Measurements from ENCODE around the gene TSSK6. TPM values are rescaled to one million over a fixed set of nuclear protein-coding genes. Genes with fewer than 3 reads are reported as not detected.

TSSK6 gene
- total and polyA plus RNA-seq, 8 donors: 0.93 to 31.7 (median 2.0) TPM; not detected in 1

DNA sequence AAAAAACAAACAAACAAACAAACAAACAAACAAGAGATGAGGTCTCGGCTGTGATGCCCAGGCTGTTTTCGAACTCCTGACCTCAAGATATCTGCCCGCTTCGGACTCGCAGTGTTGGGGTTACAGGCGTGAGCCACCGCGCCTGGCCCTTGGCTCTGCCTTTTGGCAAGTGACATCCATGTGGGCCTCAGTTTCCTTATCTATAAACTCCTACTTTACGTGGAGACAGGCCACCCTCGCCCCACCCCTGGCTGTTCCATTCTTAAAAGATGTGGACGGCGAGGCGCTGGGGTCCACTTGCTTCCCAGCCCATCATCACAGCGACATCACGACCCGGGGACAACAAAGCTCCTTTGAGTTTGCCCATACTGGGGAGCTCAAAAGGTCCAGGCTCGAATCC, 1.7 kb downstream of the TSSK6 start:
- H3K4me3 ChIP-seq: peak overlapping the region in 3 of 4 donors; percentile 13 to 16 (median 13)
- intact Hi-C loops (cut with DNase I; ENCODE audit: low total_unique reads): no loop called here
- no peak for TF ChIP-seq CTCF (IDR thresholded peaks at IDR 0.05)
- TF ChIP-seq POLR2AphosphoS5 (IDR thresholded peaks at IDR 0.05): no peak
- no peak for TF ChIP-seq EP300 (IDR thresholded peaks at IDR 0.05)
- no peak for TF ChIP-seq POLR2A (IDR thresholded peaks at IDR 0.05)
- H3K27ac ChIP-seq: peak overlapping the region in 1 of 5 donors; percentile 25
- H3K9me3 ChIP-seq: no peaks in the 10 kb centered on the region
- H3K36me3 ChIP-seq: peaks cover 0 to 6% (median 0%) of the 10 kb centered on the region in 4 donors
- no peaks in the 10 kb centered on the region for H3K27me3 ChIP-seq
- H3K4me1 ChIP-seq: peaks cover 23 to 42% (median 39%) of the 10 kb centered on the region in 4 donors
- DNase-seq: no peak
- WGBS, 5 donors: 82 to 86% (median 84%) methylated on average over 17 of the region's 17 CpGs

DNA sequence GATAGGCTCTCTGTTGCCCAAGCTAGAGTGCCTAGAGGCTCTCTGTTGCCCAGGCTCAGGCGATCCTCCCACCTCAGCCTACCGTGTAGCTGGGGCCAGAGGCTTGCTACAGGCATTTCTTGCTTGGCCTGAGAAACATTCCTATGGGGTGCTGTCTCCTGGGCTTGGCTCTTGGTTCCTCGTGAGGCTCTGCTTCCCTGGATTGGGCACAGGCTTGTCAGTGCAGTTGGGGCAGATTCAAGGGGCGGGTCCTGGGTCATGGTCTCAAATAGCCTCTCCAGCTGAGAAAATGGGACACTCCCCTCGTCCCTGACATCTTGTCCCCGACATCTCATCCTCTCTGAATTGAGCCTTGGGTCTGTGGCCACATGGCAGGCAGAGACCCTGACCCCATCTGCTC, 4.9 kb downstream of the TSSK6 start:
- no peak for DNase-seq
- no peak for TF ChIP-seq EP300 (IDR thresholded peaks at IDR 0.05)
- TF ChIP-seq POLR2AphosphoS5 (IDR thresholded peaks at IDR 0.05): no peak
- no peak for TF ChIP-seq CTCF (IDR thresholded peaks at IDR 0.05)
- TF ChIP-seq POLR2A (IDR thresholded peaks at IDR 0.05): no peak
- Histone ChIP-seq H3K4me1 (peaks cover 5 to 16% (median 15%) of the 10 kb centered on the region in 4 donors), H3K27ac (no peak overlapping the region), H3K9me3 (no peaks in the 10 kb centered on the region), H3K36me3 (peaks cover 6 to 30% (median 28%) of the 10 kb centered on the region in 4 donors), H3K4me3 (no peak overlapping the region), H3K27me3 (no peaks in the 10 kb centered on the region)
- intact Hi-C loops (cut with DNase I; ENCODE audit: low total_unique reads): no loop called here
- 34 to 42% (median 37%) methylated on average over 6 of the region's 6 CpGs for WGBS, 5 donors

DNA sequence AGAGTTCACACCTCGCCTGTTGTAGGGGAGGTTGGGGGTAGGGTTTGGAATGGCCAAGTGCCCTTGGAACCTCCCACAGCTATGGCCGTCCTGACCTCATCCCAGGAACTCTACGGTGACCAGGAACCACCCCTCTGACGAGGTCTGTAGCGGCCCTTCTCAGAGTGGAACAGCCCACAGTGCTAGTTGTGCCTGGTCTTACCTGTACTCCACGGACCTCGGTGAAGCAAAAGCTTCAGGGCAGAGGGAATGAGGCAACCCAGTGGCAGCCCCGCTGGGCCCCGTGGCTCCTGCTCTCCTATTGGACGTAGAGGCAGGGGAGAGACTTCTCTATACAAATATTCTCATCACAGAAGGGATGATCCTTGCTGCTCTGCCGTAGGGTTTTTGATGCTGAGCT, 7.1 kb downstream of the TSSK6 start:
- H3K27me3 ChIP-seq: no peaks in the 10 kb centered on the region
- TF ChIP-seq CTCF (IDR thresholded peaks at IDR 0.05) (no peak), EP300 (IDR thresholded peaks at IDR 0.05) (no peak), POLR2A (IDR thresholded peaks at IDR 0.05) (no peak), POLR2AphosphoS5 (IDR thresholded peaks at IDR 0.05) (no peak)
- intact Hi-C loops (cut with DNase I; ENCODE audit: low total_unique reads): no loop called here
- no peak for DNase-seq
- H3K4me1 ChIP-seq: no peaks in the 10 kb centered on the region
- H3K27ac ChIP-seq: no peak overlapping the region
- no peak overlapping the region for H3K4me3 ChIP-seq
- 78 to 87% (median 83%) methylated on average over 11 of the region's 11 CpGs for WGBS, 5 donors
- peaks cover 20 to 53% (median 50%) of the 10 kb centered on the region in 4 donors for H3K36me3 ChIP-seq
- H3K9me3 ChIP-seq: no peaks in the 10 kb centered on the region

DNA sequence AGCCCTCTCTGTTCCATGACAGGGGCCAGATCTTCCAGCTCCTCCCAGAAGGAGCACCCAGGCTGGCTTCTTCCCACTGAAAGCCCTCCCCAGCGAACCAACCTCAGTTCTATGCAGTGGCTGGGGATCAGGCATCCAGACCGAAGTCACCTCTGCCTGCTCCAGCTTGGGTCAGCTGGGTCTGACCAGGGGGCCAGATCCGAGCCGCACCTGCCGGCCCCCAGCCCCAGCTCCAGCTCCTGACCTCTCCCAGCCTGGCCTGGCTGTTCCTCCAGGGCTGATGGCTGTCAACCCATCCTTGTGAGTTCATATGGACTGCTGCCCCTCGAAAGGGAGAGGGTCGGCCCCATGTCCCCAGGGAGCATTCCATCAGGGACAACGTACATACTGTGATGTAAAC, 8.0 kb downstream of the TSSK6 start:
- no peaks in the 10 kb centered on the region for H3K27me3 ChIP-seq
- 79 to 91% (median 89%) methylated on average over 6 to 8 of the region's 8 CpGs for WGBS, 5 donors
- H3K9me3 ChIP-seq: no peaks in the 10 kb centered on the region
- H3K27ac ChIP-seq: no peak overlapping the region
- no peak for TF ChIP-seq EP300 (IDR thresholded peaks at IDR 0.05)
- TF ChIP-seq POLR2A (IDR thresholded peaks at IDR 0.05): no peak
- no peak for TF ChIP-seq CTCF (IDR thresholded peaks at IDR 0.05)
- no peak for TF ChIP-seq POLR2AphosphoS5 (IDR thresholded peaks at IDR 0.05)
- no peak for DNase-seq
- H3K4me1 ChIP-seq: no peaks in the 10 kb centered on the region
- H3K4me3 ChIP-seq: no peak overlapping the region
- intact Hi-C loops (cut with DNase I; ENCODE audit: low total_unique reads): no loop called here
- peaks cover 26 to 61% (median 59%) of the 10 kb centered on the region in 4 donors for H3K36me3 ChIP-seq
